ENCODE results near the gene ARMC3.

DNA sequence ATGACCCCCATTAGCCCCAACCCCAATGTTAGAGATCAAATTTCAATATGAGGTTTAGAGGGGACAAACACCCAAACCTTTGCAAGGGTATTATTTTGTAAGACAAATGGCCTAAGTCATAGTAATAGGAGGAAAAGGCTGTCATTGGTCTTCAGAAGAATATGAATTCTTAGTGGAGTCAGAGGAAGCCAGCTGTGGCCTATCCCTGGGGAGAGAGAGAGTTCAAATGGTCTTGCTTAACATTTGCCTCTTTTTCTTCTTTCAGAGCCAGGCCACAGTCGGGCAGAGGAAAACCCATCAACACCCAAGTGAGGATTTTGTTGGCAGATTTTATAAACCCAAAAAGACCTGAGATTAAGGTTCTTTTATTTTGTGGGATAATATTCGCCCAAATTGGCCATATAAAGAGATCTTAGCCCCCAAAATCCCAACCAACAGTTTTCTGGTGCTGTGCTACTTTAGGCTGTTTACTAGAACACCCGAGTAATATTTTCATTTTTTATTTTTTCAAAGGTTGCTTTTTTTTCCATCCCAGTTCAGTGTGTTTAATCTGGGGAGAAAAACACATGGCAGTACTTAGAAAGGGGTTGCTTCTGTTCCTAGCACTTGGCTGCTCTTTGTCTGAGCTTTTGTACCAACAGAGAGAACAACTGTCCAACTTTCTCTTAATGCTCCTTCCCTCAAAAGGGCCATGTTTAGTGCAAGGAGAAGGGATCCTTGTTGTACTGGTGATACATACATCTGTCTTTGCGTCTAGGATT lies 26.8 kb upstream of the ARMC3 start:
- TF ChIP-seq, protein P1, sequence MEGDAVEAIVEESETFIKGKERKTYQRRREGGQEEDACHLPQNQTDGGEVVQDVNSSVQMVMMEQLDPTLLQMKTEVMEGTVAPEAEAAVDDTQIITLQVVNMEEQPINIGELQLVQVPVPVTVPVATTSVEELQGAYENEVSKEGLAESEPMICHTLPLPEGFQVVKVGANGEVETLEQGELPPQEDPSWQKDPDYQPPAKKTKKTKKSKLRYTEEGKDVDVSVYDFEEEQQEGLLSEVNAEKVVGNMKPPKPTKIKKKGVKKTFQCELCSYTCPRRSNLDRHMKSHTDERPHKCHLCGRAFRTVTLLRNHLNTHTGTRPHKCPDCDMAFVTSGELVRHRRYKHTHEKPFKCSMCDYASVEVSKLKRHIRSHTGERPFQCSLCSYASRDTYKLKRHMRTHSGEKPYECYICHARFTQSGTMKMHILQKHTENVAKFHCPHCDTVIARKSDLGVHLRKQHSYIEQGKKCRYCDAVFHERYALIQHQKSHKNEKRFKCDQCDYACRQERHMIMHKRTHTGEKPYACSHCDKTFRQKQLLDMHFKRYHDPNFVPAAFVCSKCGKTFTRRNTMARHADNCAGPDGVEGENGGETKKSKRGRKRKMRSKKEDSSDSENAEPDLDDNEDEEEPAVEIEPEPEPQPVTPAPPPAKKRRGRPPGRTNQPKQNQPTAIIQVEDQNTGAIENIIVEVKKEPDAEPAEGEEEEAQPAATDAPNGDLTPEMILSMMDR (IDR thresholded peaks at IDR 0.05) = no peak
- no peak for TF ChIP-seq POLR2A (IDR thresholded peaks at IDR 0.05)

Measured in heart left ventricle (tissue), 13 donors.